Epithelial cell of proximal tubule (primary cell): ENCODE measurements around the gene OR9A4. TPM values are rescaled to one million over a fixed set of nuclear protein-coding genes. Genes with fewer than 3 reads are reported as not detected.
"Not testable (repeated sequence)": the region's sequence is repeated elsewhere in the genome, so short reads cannot be mapped to it uniquely, and the experiment has no call there.

ENCODE experiments used
- DNase-seq: peaks from one replicate; pipeline ENCODE4 v3.0.0-alpha.2; 2011; ENCODE audit warnings: low read depth
- H3K4me3 ChIP-seq: 2 replicates; pipeline ENCODE4 v1.5.1; 2011; ENCODE audit warnings: low read depth, mild to moderate bottlenecking, low read length
- total RNA-seq: library from RNA; depleted of rRNA; stranded (reverse); fragments of >200 nt; gene quantifications from 2 replicates; pipeline ENCODE4 v1.2.3, GENCODE V29; 2015
- TF ChIP-seq, protein P1 (sequence below): conservative IDR thresholded peaks from 2 replicates; pipeline ENCODE4 v1.5.1; 2012; ENCODE audit warnings: low read depth, mild to moderate bottlenecking, low read length

OR9A4 gene
- total RNA-seq, 1 donor from 2014 or later: not detected

DNA sequence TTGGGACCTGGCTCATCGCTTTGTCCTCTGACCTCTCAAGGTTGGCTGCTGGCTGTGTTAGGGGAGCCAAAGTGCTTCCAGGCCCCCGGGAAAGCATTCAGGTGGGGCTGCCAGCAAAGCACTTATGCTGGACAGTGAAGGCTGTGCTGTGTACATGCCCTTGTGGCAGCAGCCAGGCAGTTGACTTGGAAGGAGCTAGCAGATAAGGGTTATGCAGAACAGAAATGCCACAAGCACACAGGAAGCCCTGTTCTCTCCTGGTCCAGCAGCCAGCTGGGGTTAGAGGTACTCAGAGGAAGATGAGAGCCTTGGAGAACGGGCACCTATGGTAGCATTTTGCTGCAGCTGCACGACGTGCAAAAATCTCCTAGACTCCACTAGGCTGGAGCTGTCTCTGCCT lies 35.2 kb upstream of the OR9A4 start:
- no peak for DNase-seq
- TF ChIP-seq, protein P1, sequence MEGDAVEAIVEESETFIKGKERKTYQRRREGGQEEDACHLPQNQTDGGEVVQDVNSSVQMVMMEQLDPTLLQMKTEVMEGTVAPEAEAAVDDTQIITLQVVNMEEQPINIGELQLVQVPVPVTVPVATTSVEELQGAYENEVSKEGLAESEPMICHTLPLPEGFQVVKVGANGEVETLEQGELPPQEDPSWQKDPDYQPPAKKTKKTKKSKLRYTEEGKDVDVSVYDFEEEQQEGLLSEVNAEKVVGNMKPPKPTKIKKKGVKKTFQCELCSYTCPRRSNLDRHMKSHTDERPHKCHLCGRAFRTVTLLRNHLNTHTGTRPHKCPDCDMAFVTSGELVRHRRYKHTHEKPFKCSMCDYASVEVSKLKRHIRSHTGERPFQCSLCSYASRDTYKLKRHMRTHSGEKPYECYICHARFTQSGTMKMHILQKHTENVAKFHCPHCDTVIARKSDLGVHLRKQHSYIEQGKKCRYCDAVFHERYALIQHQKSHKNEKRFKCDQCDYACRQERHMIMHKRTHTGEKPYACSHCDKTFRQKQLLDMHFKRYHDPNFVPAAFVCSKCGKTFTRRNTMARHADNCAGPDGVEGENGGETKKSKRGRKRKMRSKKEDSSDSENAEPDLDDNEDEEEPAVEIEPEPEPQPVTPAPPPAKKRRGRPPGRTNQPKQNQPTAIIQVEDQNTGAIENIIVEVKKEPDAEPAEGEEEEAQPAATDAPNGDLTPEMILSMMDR: no peak
- no peak overlapping the region for H3K4me3 ChIP-seq

DNA sequence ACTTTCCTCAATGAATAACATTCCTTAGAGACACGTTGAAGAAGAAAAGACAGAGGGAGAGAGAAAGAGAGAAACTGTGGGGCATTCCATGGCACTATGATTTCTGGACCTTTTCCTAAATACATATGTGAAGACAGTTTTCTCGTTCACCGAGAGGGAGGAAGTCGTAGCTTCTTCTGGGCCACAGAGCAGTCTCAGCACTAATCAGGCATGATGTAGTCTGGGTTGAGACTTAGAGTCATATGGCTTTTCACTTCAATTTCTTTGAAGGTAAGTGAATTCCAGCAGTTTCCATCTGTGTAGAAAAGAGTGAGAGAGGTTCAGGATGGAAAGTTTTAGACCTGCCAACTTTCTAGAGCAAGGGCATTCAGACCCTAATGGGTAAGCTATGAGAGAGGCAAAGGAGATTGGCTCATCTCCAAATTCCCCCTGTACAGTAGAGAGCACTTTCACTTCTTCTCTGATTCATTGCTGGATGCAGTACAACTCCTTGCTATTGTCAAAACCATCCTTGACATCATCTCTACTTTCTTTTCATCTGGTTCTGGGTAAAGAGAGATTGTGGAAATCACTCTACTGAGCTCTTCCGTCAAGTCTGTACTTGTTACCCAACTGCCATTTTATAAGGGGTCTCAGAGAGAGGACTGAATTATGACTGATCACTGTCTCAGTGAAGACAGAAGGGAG lies 31.5 kb upstream of the OR9A4 start:
- H3K4me3 ChIP-seq: no peak overlapping the region
- TF ChIP-seq, protein P1: no peak
- no peak for DNase-seq

DNA sequence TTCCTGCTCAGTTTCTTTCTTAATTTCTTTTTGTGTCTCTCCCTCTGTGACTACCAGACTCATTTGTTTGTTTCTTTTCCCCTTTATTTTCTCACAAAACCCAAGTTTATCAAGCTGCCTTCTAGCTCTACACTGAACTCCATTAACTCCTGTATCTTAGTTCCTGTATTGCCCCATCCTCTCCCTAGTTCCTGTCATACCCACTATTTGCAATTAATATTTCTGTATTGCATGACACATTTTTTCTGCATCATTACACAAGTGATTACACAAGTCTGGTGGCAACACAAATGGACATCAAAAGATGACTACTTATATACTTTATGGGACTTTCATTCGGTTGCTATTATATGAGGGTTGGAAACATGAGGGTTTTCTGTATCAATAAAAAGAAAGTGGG lies 26.9 kb upstream of the OR9A4 start:
- no peak overlapping the region for H3K4me3 ChIP-seq
- TF ChIP-seq, protein P1: no peak
- no peak for DNase-seq

DNA sequence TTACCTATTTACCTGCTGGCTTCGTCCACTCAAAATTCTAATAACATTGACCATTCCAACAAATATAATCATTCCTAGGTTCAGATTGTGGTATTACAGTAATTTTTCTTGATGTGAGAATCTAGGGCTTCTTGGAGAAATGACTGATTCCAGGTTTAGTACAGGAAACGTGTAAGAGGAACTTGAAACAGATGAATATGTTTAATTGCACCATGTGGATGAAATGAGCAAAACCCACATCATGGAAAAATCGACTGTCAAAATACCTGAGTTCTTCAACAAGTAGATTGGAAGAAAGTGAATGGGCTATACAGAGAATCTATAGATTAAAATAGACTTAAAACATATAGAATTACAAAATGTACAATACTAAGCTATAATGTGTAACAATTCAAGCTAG lies 24.9 kb upstream of the OR9A4 start:
- DNase-seq: no peak
- H3K4me3 ChIP-seq: no peak overlapping the region
- TF ChIP-seq, protein P1: no peak

DNA sequence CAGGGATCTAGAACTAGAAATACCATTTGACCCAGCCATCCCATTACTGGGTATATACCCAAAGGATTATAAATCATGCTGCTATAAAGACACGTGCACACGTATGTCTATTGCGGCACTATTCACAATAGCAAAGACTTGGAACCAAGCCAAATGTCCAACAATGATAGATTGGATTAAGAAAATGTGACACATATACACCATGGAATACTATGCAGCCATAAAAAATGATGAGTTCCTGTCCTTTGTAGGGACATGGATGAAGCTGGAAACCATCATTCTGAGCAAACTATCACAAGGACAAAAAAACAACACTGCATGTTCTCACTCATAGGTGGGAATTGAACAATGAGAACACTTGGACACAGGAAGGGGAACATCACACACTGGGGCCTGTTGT lies 16.8 kb upstream of the OR9A4 start:
- DNase-seq, H3K4me3 ChIP-seq: not testable (repeated sequence)

DNA sequence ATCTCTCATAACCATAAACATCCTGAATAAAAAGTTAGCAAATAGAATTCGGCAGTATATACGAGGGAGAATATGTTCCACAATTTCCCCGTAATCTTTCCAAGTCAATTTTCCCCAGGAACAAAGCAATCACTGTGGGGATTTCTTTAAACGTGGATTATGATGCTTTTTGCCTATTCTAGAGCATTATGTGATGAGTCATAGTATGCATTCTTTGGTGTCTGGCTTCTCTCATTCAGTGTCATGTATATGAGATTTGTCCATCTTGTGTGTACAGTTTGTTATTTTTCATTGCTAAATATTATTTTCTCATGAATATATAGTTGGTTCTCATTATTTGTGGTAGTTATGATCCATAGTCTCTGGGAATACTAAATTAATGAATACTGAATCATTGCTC lies 9.9 kb upstream of the OR9A4 start:
- TF ChIP-seq, protein P1: no peak
- DNase-seq: no peak
- H3K4me3 ChIP-seq: no peak overlapping the region

DNA sequence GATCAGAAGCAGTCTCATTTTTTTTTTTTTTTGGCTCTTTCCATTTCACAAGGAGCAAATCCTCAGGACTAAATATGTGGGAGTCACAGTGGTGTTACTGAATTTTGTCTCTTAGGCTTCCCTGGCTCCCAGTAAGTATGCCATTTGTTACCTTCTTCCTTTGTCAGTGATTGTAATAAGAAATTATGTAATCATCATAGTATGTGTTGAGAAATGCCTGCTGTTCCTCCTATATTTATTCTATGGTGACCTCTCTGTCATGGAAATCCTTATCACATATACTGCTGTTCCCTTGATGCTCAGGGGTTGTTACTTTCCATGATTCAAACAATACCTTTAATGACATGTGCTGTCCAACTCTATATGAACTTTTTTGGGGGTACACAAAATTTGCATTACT lies 4.8 kb upstream of the OR9A4 start:
- H3K4me3 ChIP-seq: no peak overlapping the region
- DNase-seq: no peak
- TF ChIP-seq, protein P1: no peak
